ENCODE results near the gene MTSS2. TPM values are rescaled to one million over a fixed set of nuclear protein-coding genes. Genes with fewer than 3 reads are reported as not detected.

The MTSS2 gene
- total and polyA plus RNA-seq, 2 experiments from 2014 or later = 16.5 to 19.6 TPM

- Histone ChIP-seq H3K79me2 (peaks cover 53% of the 10 kb centered on the region), H3K36me3 (replicated peaks; ENCODE audit: insufficient read depth, low read depth) (no peaks in the 10 kb centered on the region), H4K20me1 (ENCODE audit: insufficient read depth, poor library complexity, severe bottlenecking) (peaks cover 46% of the 10 kb centered on the region), H3K4me1 (ENCODE audit: insufficient read depth) (peaks cover 58% of the 10 kb centered on the region), H3K9me3 (ENCODE audit: low read depth) (no peaks in the 10 kb centered on the region), H3K27me3 (no peaks in the 10 kb centered on the region), H3K27ac (no peak overlapping the region), H2AFZ (no peak overlapping the region), H3K4me2 (peak overlapping the region; percentile 94), H3K4me3 (no peak overlapping the region), H3K9me2 (replicated peaks; ENCODE audit: insufficient read depth) (no peaks in the 10 kb centered on the region)
- WGBS (ENCODE audit: low lambda C conversion rate, missing lambda C conversion rate) = 90% methylated on average over 13 of the region's 13 CpGs
- DNase-seq (ENCODE audit: low spot score) = no peak
- TF ChIP-seq CTCF (IDR thresholded peaks at IDR 0.05; ENCODE audit: poor library complexity) = no peak
- TF ChIP-seq EZH2phosphoT487 (IDR thresholded peaks at IDR 0.05; ENCODE audit: low read depth, severe bottlenecking, unreplicated experiment) = no peak
- no peak for TF ChIP-seq EZH2 (IDR thresholded peaks at IDR 0.05; ENCODE audit: borderline replicate concordance)
These were observed 2.5 kb downstream of the MTSS2 start for GRCh38 chr16:70683146-70683944.

- no peak for DNase-seq (ENCODE audit: low spot score)
- Histone ChIP-seq H3K27ac (peak overlapping the region; percentile 27), H4K20me1 (ENCODE audit: insufficient read depth, poor library complexity, severe bottlenecking) (peaks cover 46% of the 10 kb centered on the region), H3K4me3 (no peak overlapping the region), H3K9me2 (replicated peaks; ENCODE audit: insufficient read depth) (no peaks in the 10 kb centered on the region), H3K4me1 (ENCODE audit: insufficient read depth) (peaks cover 50% of the 10 kb centered on the region), H3K9me3 (ENCODE audit: low read depth) (no peaks in the 10 kb centered on the region), H3K79me2 (peaks cover 53% of the 10 kb centered on the region), H3K36me3 (replicated peaks; ENCODE audit: insufficient read depth, low read depth) (no peaks in the 10 kb centered on the region), H2AFZ (no peak overlapping the region), H3K4me2 (peak overlapping the region; percentile 94), H3K27me3 (no peaks in the 10 kb centered on the region)
- no peak for TF ChIP-seq CTCF (IDR thresholded peaks at IDR 0.05; ENCODE audit: poor library complexity)
- no peak for TF ChIP-seq EZH2 (IDR thresholded peaks at IDR 0.05; ENCODE audit: borderline replicate concordance)
- TF ChIP-seq EZH2phosphoT487 (IDR thresholded peaks at IDR 0.05; ENCODE audit: low read depth, severe bottlenecking, unreplicated experiment) = no peak
- WGBS (ENCODE audit: low lambda C conversion rate, missing lambda C conversion rate) = 70% methylated on average over 12 of the region's 14 CpGs
These were observed 3.4 kb downstream of the MTSS2 start for GRCh38 chr16:70682239-70683145.

GRCh38 chr16:70681382-70682238 lies 4.2 kb downstream of the MTSS2 start:
- Histone ChIP-seq H3K4me3 (no peak overlapping the region), H3K36me3 (replicated peaks; ENCODE audit: insufficient read depth, low read depth) (no peaks in the 10 kb centered on the region)

More at GRCh38 chr16:70681382-70682238, 4.2 kb downstream of the MTSS2 start:
- H4K20me1 ChIP-seq (ENCODE audit: insufficient read depth, poor library complexity, severe bottlenecking) = peaks cover 46% of the 10 kb centered on the region
- peak overlapping the region; percentile 27 for H3K27ac ChIP-seq
- no peaks in the 10 kb centered on the region for H3K9me3 ChIP-seq (ENCODE audit: low read depth)
- H3K9me2 ChIP-seq (replicated peaks; ENCODE audit: insufficient read depth) = no peaks in the 10 kb centered on the region
- no peak for TF ChIP-seq EZH2phosphoT487 (IDR thresholded peaks at IDR 0.05; ENCODE audit: low read depth, severe bottlenecking, unreplicated experiment)
- TF ChIP-seq CTCF (IDR thresholded peaks at IDR 0.05; ENCODE audit: poor library complexity) = no peak
- TF ChIP-seq EZH2 (IDR thresholded peaks at IDR 0.05; ENCODE audit: borderline replicate concordance) = no peak
- H3K4me2 ChIP-seq = peak overlapping the region; percentile 94
- WGBS (ENCODE audit: low lambda C conversion rate, missing lambda C conversion rate) = 75% methylated on average over 13 of the region's 13 CpGs
- no peak overlapping the region for H2AFZ ChIP-seq
- DNase-seq (ENCODE audit: low spot score) = no peak
- H3K4me1 ChIP-seq (ENCODE audit: insufficient read depth) = peaks cover 41% of the 10 kb centered on the region
- H3K27me3 ChIP-seq = no peaks in the 10 kb centered on the region
- H3K79me2 ChIP-seq = peaks cover 53% of the 10 kb centered on the region

All from hepatocyte (in vitro differentiated cells).